ENCODE measurements around the gene RRM2. TPM values are rescaled to one million over a fixed set of nuclear protein-coding genes. Genes with fewer than 3 reads are reported as not detected.

Gene RRM2
- total RNA-seq, 2 experiments from 2014 or later, result 382 to 469 TPM

GRCh38 chr2:10175441-10175840 is 52.9 kb downstream of the RRM2 start:
- H3K27me3 Mint-ChIP-seq, result no peaks in the 10 kb centered on the region
- no peaks in the 10 kb centered on the region for H3K9me3 Mint-ChIP-seq (ENCODE audit: low read depth)
- no peak for DNase-seq
- H3K36me3 Mint-ChIP-seq (ENCODE audit: low read depth), result peaks cover 8% of the 10 kb centered on the region
- no peaks in the 10 kb centered on the region for H3K4me1 Mint-ChIP-seq
- H3K4me3 Mint-ChIP-seq, result no peak overlapping the region
- intact Hi-C loops (cut with DNase I, micrococcal nuclease), result no loop called here
- no peak for ATAC-seq
- ChIA-PET CTCF (interaction anchor here (0.6 kb wide), 1 partner anchor 258 kb away, joined by 4 read pairs; no protein-coding TSS in a partner anchor), POLR2A (no interaction called here)
- H3K27ac Mint-ChIP-seq, result no peak overlapping the region

- ATAC-seq, result no peak
- no peak overlapping the region for H3K27ac Mint-ChIP-seq
- intact Hi-C loops (cut with DNase I, micrococcal nuclease), result no loop called here
- ChIA-PET CTCF (no interaction called here), POLR2A (no interaction called here)
- peaks cover 10% of the 10 kb centered on the region for H3K36me3 Mint-ChIP-seq (ENCODE audit: low read depth)
- no peaks in the 10 kb centered on the region for H3K9me3 Mint-ChIP-seq (ENCODE audit: low read depth)
- no peaks in the 10 kb centered on the region for H3K4me1 Mint-ChIP-seq
- H3K27me3 Mint-ChIP-seq, result no peaks in the 10 kb centered on the region
- no peak for DNase-seq
- H3K4me3 Mint-ChIP-seq, result no peak overlapping the region
Measured at GRCh38 chr2:10178751-10179150, 56.2 kb downstream of the RRM2 start.

- DNase-seq (no peak), ATAC-seq (no peak)
- Mint-ChIP-seq H3K27me3 (no peaks in the 10 kb centered on the region), H3K4me3 (no peak overlapping the region), H3K27ac (no peak overlapping the region), H3K36me3 (ENCODE audit: low read depth) (peaks cover 10% of the 10 kb centered on the region), H3K4me1 (no peaks in the 10 kb centered on the region), H3K9me3 (ENCODE audit: low read depth) (no peaks in the 10 kb centered on the region)
- CTCF ChIA-PET, result interaction anchor here (0.7 kb wide), 1 partner anchor 38 kb away, joined by 4 read pairs; no protein-coding TSS in a partner anchor
- POLR2A ChIA-PET, result no interaction called here
- intact Hi-C loops (cut with DNase I, micrococcal nuclease), result no loop called here
Measured at GRCh38 chr2:10179422-10179821, 56.9 kb downstream of the RRM2 start.

GRCh38 chr2:10180229-10180628 is 57.7 kb downstream of the RRM2 start:
- intact Hi-C loops (cut with DNase I, micrococcal nuclease), result no loop called here
- H3K9me3 Mint-ChIP-seq (ENCODE audit: low read depth), result no peaks in the 10 kb centered on the region
- H3K4me1 Mint-ChIP-seq, result no peaks in the 10 kb centered on the region
- DNase-seq (no peak), ATAC-seq (no peak)
- no peak overlapping the region for H3K27ac Mint-ChIP-seq
- POLR2A ChIA-PET, result no interaction called here
- no peak overlapping the region for H3K4me3 Mint-ChIP-seq
- H3K36me3 Mint-ChIP-seq (ENCODE audit: low read depth), result peaks cover 10% of the 10 kb centered on the region
- H3K27me3 Mint-ChIP-seq, result no peaks in the 10 kb centered on the region
- CTCF ChIA-PET, result no interaction called here

Other genes with a start within 250 kb of the RRM2 start
- gene GRHL1, start 171.0 kb upstream of the RRM2 start, total RNA-seq, result under 1 TPM; 0.27 to 0.53 TPM
- 1 to 10 TPM; 4.2 to 4.5 TPM for gene KLF11, start 79.2 kb upstream of the RRM2 start, total RNA-seq
- not detected for gene CYS1, start 42.3 kb upstream of the RRM2 start, total RNA-seq
- 100 to 1,000 TPM; 109 to 114 TPM for gene HPCAL1, start 180.2 kb downstream of the RRM2 start, total RNA-seq